ENCODE results near the gene SLC35G2. TPM values are rescaled to one million over a fixed set of nuclear protein-coding genes. Genes with fewer than 3 reads are reported as not detected.

The SLC35G2 gene
- 1 to 10 TPM in 2 of 3 donors, under 1 TPM in 1; 0.41 to 2.4 (median 1.9) TPM for total RNA-seq
- long read RNA-seq, donor 1, partial matches to known transcripts, result 0 of 5 reads
- long read RNA-seq, donor 1, other reads (novel, unspliced or antisense), result 0 of 5 reads
- long read RNA-seq, donor 2, result 0 reads

- intact Hi-C loops (cut with DNase I, micrococcal nuclease), result no loop called here
- H3K4me3 ChIP-seq, result no peak within 1 kb of the TSS
- ATAC-seq (peak; percentile 48), DNase-seq (peak; percentile 10 to 57 (median 37))
- no peak for TF ChIP-seq CTCF (IDR thresholded peaks at IDR 0.05)
- H3K4me1 ChIP-seq (ENCODE audit: low read depth), result peaks cover 6% of the 10 kb centered on the region
- H3K9me3 ChIP-seq, result no peaks in the 10 kb centered on the region
- no peaks in the 10 kb centered on the region for H3K36me3 ChIP-seq (ENCODE audit: low read depth)
Measured at GRCh38 chr3:136818769-136819391, at the start of gene SLC35G2. TSS of gene SLC35G2 (plus strand) at chr3:136819126. CDS start at chr3:136854461, 35,335 bp downstream.

- intact Hi-C loops (cut with DNase I, micrococcal nuclease), result no loop called here
- Histone ChIP-seq H3K4me1 (ENCODE audit: low read depth) (no peaks in the 10 kb centered on the region), H3K9me3 (no peaks in the 10 kb centered on the region), H3K36me3 (ENCODE audit: low read depth) (no peaks in the 10 kb centered on the region), H3K4me3 (no peak overlapping the region)
- ATAC-seq, result no peak
- TF ChIP-seq CTCF (IDR thresholded peaks at IDR 0.05), result no peak
- no peak for DNase-seq
Measured at GRCh38 chr3:136772709-136773108, 46.2 kb upstream of the SLC35G2 start.

GRCh38 chr3:136778865-136779264 lies 40.1 kb upstream of the SLC35G2 start:
- no peaks in the 10 kb centered on the region for H3K4me1 ChIP-seq (ENCODE audit: low read depth)
- intact Hi-C loops (cut with DNase I, micrococcal nuclease), result no loop called here
- H3K4me3 ChIP-seq, result no peak overlapping the region
- DNase-seq, result no peak
- TF ChIP-seq CTCF (IDR thresholded peaks at IDR 0.05), result no peak
- no peaks in the 10 kb centered on the region for H3K9me3 ChIP-seq
- ATAC-seq, result no peak
- H3K36me3 ChIP-seq (ENCODE audit: low read depth), result no peaks in the 10 kb centered on the region

- Histone ChIP-seq H3K4me3 (no peak overlapping the region), H3K36me3 (ENCODE audit: low read depth) (no peaks in the 10 kb centered on the region), H3K9me3 (no peaks in the 10 kb centered on the region), H3K4me1 (ENCODE audit: low read depth) (no peaks in the 10 kb centered on the region)
- intact Hi-C loops (cut with DNase I, micrococcal nuclease), result no loop called here
- TF ChIP-seq CTCF (IDR thresholded peaks at IDR 0.05), result no peak
- ATAC-seq (no peak), DNase-seq (no peak)
Measured at GRCh38 chr3:136780741-136781140, 38.2 kb upstream of the SLC35G2 start.

- ATAC-seq, result no peak
- no peak for DNase-seq
- TF ChIP-seq CTCF (IDR thresholded peaks at IDR 0.05), result no peak
- intact Hi-C loops (cut with DNase I, micrococcal nuclease), result no loop called here
- Histone ChIP-seq H3K4me1 (ENCODE audit: low read depth) (no peaks in the 10 kb centered on the region), H3K9me3 (no peaks in the 10 kb centered on the region), H3K4me3 (no peak overlapping the region), H3K36me3 (ENCODE audit: low read depth) (no peaks in the 10 kb centered on the region)
Measured at GRCh38 chr3:136783708-136784191, 35.2 kb upstream of the SLC35G2 start.

Measured in mucosa of descending colon (tissue), 3 donors.